ENCODE measurements around the gene MXRA8.

The MXRA8 gene

GRCh38 chr1:1345860-1346500 is 12.4 kb downstream of the MXRA8 start:
- Histone ChIP-seq H3K27me3 (ENCODE audit: control insufficient read depth, low read length) (no peaks in the 10 kb centered on the region), H3K4me2 (ENCODE audit: low read length) (no peak overlapping the region), H3K4me1 (ENCODE audit: control insufficient read depth, low read length) (peaks cover 8% of the 10 kb centered on the region), H3K9me2 (replicated peaks; ENCODE audit: control insufficient read depth, low read length) (no peaks in the 10 kb centered on the region), H3K36me3 (ENCODE audit: control insufficient read depth, low read length) (peaks cover 11% of the 10 kb centered on the region), H3K27ac (ENCODE audit: low read depth, low read length) (no peak overlapping the region), H3K4me3 (ENCODE audit: low read length) (no peak overlapping the region), H3F3A (ENCODE audit: control insufficient read depth, insufficient read depth) (no peaks in the 10 kb centered on the region), H4K20me1 (ENCODE audit: control insufficient read depth, insufficient read depth, low read depth, low read length) (0 out of 2 replicates have a peak, but pooled peaks cover 4% of the 10 kb centered on the region), H3K9me3 (ENCODE audit: control insufficient read depth, insufficient read depth, low read length) (peaks cover 5% of the 10 kb centered on the region; the same call in 1 of the 2 replicates), H3K79me2 (ENCODE audit: control insufficient read depth, low read length) (peaks cover 56% of the 10 kb centered on the region)
- no peak for TF ChIP-seq EZH2phosphoT487 (IDR thresholded peaks at IDR 0.05; ENCODE audit: borderline replicate concordance, low read length)
- no peak for TF ChIP-seq CTCF (IDR thresholded peaks at IDR 0.05; ENCODE audit: low read depth, low read length, poor library complexity, severe bottlenecking)

- no peak overlapping the region for H3K4me2 ChIP-seq (ENCODE audit: low read length)
- 0 out of 2 replicates have a peak, but pooled peaks cover 4% of the 10 kb centered on the region for H4K20me1 ChIP-seq (ENCODE audit: control insufficient read depth, insufficient read depth, low read depth, low read length)
- H3K79me2 ChIP-seq (ENCODE audit: control insufficient read depth, low read length): peaks cover 56% of the 10 kb centered on the region
- no peaks in the 10 kb centered on the region for H3K27me3 ChIP-seq (ENCODE audit: control insufficient read depth, low read length)
- peaks cover 5% of the 10 kb centered on the region; the same call in 1 of the 2 replicates for H3K9me3 ChIP-seq (ENCODE audit: control insufficient read depth, insufficient read depth, low read length)
- no peak overlapping the region for H3K27ac ChIP-seq (ENCODE audit: low read depth, low read length)
- no peaks in the 10 kb centered on the region for H3K9me2 ChIP-seq (replicated peaks; ENCODE audit: control insufficient read depth, low read length)
- no peaks in the 10 kb centered on the region for H3F3A ChIP-seq (ENCODE audit: control insufficient read depth, insufficient read depth)
- H3K4me3 ChIP-seq (ENCODE audit: low read length): no peak overlapping the region
- peaks cover 8% of the 10 kb centered on the region for H3K4me1 ChIP-seq (ENCODE audit: control insufficient read depth, low read length)
- H3K36me3 ChIP-seq (ENCODE audit: control insufficient read depth, low read length): peaks cover 16% of the 10 kb centered on the region
- TF ChIP-seq CTCF (IDR thresholded peaks at IDR 0.05; ENCODE audit: low read depth, low read length, poor library complexity, severe bottlenecking) (no peak), EZH2phosphoT487 (IDR thresholded peaks at IDR 0.05; ENCODE audit: borderline replicate concordance, low read length) (no peak)
These were observed 13.0 kb downstream of the MXRA8 start for GRCh38 chr1:1345384-1345783.

GRCh38 chr1:1344655-1345361 is 13.5 kb downstream of the MXRA8 start:
- H3K4me3 ChIP-seq (ENCODE audit: low read length): no peak overlapping the region
- H3K9me3 ChIP-seq (ENCODE audit: control insufficient read depth, insufficient read depth, low read length): peaks cover 5% of the 10 kb centered on the region; the same call in 1 of the 2 replicates
- no peaks in the 10 kb centered on the region for H3K27me3 ChIP-seq (ENCODE audit: control insufficient read depth, low read length)
- no peak for TF ChIP-seq EZH2phosphoT487 (IDR thresholded peaks at IDR 0.05; ENCODE audit: borderline replicate concordance, low read length)
- TF ChIP-seq CTCF (IDR thresholded peaks at IDR 0.05; ENCODE audit: low read depth, low read length, poor library complexity, severe bottlenecking): no peak
- H3K27ac ChIP-seq (ENCODE audit: low read depth, low read length): no peak overlapping the region
- H3K4me2 ChIP-seq (ENCODE audit: low read length): no peak overlapping the region
- H3F3A ChIP-seq (ENCODE audit: control insufficient read depth, insufficient read depth): no peaks in the 10 kb centered on the region
- H4K20me1 ChIP-seq (ENCODE audit: control insufficient read depth, insufficient read depth, low read depth, low read length): 0 out of 2 replicates have a peak, but pooled peaks cover 4% of the 10 kb centered on the region
- H3K4me1 ChIP-seq (ENCODE audit: control insufficient read depth, low read length): peaks cover 8% of the 10 kb centered on the region
- H3K36me3 ChIP-seq (ENCODE audit: control insufficient read depth, low read length): peaks cover 22% of the 10 kb centered on the region
- H3K9me2 ChIP-seq (replicated peaks; ENCODE audit: control insufficient read depth, low read length): no peaks in the 10 kb centered on the region
- peaks cover 56% of the 10 kb centered on the region for H3K79me2 ChIP-seq (ENCODE audit: control insufficient read depth, low read length)

All from DOHH2 (cell line).